ENCODE results near the gene ADCY1. TPM values are rescaled to one million over a fixed set of nuclear protein-coding genes. Genes with fewer than 3 reads are reported as not detected.

The ADCY1 gene
- total RNA-seq, 1 donor from 2014 or later, result 3.1 TPM

- intact Hi-C loops (cut with micrococcal nuclease), result no loop called here
Observed at GRCh38 chr7:45576249-45576929, 2.2 kb downstream of the ADCY1 start.

- intact Hi-C loops (cut with micrococcal nuclease), result no loop called here
Observed at GRCh38 chr7:45578022-45578421, 3.9 kb downstream of the ADCY1 start.

GRCh38 chr7:45578467-45578866, 4.3 kb downstream of the ADCY1 start:
- intact Hi-C loops (cut with micrococcal nuclease), result no loop called here

GRCh38 chr7:45579391-45579801, 5.2 kb downstream of the ADCY1 start:
- intact Hi-C loops (cut with micrococcal nuclease), result no loop called here

GRCh38 chr7:45580053-45580872, 6.1 kb downstream of the ADCY1 start:
- intact Hi-C loops (cut with micrococcal nuclease), result no loop called here

GRCh38 chr7:45581271-45581780, 7.2 kb downstream of the ADCY1 start:
- intact Hi-C loops (cut with micrococcal nuclease), result no loop called here

- intact Hi-C loops (cut with micrococcal nuclease), result no loop called here
Observed at GRCh38 chr7:45582136-45582749, 8.1 kb downstream of the ADCY1 start.

- intact Hi-C loops (cut with micrococcal nuclease), result no loop called here
Observed at GRCh38 chr7:45582868-45583277, 8.7 kb downstream of the ADCY1 start.

GRCh38 chr7:45583296-45583695, 9.1 kb downstream of the ADCY1 start:
- intact Hi-C loops (cut with micrococcal nuclease), result no loop called here

GRCh38 chr7:45584261-45585210, 10.4 kb downstream of the ADCY1 start:
- intact Hi-C loops (cut with micrococcal nuclease), result no loop called here

GRCh38 chr7:45585628-45586027, 11.5 kb downstream of the ADCY1 start:
- intact Hi-C loops (cut with micrococcal nuclease), result no loop called here

GRCh38 chr7:45586542-45587520, 12.7 kb downstream of the ADCY1 start:
- intact Hi-C loops (cut with micrococcal nuclease), result no loop called here

GRCh38 chr7:45588466-45588865, 14.3 kb downstream of the ADCY1 start:
- intact Hi-C loops (cut with micrococcal nuclease), result no loop called here

- intact Hi-C loops (cut with micrococcal nuclease), result no loop called here
Observed at GRCh38 chr7:45589061-45589460, 14.9 kb downstream of the ADCY1 start.

- intact Hi-C loops (cut with micrococcal nuclease), result no loop called here
Observed at GRCh38 chr7:45589915-45590678, 15.9 kb downstream of the ADCY1 start.

GRCh38 chr7:45590679-45591057, 16.5 kb downstream of the ADCY1 start:
- intact Hi-C loops (cut with micrococcal nuclease), result no loop called here

GRCh38 chr7:45591101-45591906, 17.1 kb downstream of the ADCY1 start:
- intact Hi-C loops (cut with micrococcal nuclease), result no loop called here
